WTC11 (cell line): ENCODE data around the gene ROBO2.

Experiments
- ESRRA ChIP-seq: sonication (generic); formaldehyde crosslinking; IDR thresholded peaks from 2 replicates; pipeline ENCODE4 v1.8.1; 2022; ENCODE audit warnings: mild to moderate bottlenecking, missing genetic modification reagents, borderline replicate concordance
- FOXP1 ChIP-seq: sonication (generic); formaldehyde crosslinking; IDR thresholded peaks from 2 replicates; pipeline ENCODE4 v1.8.0; 2022; ENCODE audit warnings: missing genetic modification reagents, mild to moderate bottlenecking, moderate library complexity, borderline replicate concordance
- GTF2I ChIP-seq: fragments of 250-450 bp; sonication (Bioruptor Pico); conservative IDR thresholded peaks from 2 replicates; pipeline ENCODE4 v1.4.0; 2021; ENCODE audit warnings: mild to moderate bottlenecking
- NFYB ChIP-seq: sonication (generic); formaldehyde crosslinking; conservative IDR thresholded peaks from 2 replicates; pipeline ENCODE4 v1.8.0; 2022; ENCODE audit warnings: low read depth, missing genetic modification reagents
- SP1 ChIP-seq: sonication (generic); formaldehyde crosslinking; conservative IDR thresholded peaks from 2 replicates; pipeline ENCODE4 v1.8.1; 2022; ENCODE audit warnings: missing genetic modification reagents
- TF ChIP-seq, protein P1 (sequence below): sonication (generic); formaldehyde crosslinking; IDR thresholded peaks from 2 replicates; pipeline ENCODE4 v1.8.0; 2022; ENCODE audit warnings: mild to moderate bottlenecking, missing genetic modification reagents
- TF ChIP-seq, protein P2 (sequence below): fragments of 200-600 bp; IDR thresholded peaks from 2 replicates; pipeline ENCODE4 v1.8.0; 2022; ENCODE audit warnings: antibody characterized with exemption
- TF ChIP-seq, protein P3 (sequence below): sonication (generic); formaldehyde crosslinking; IDR thresholded peaks from 2 replicates; pipeline ENCODE4 v1.8.1; 2023; ENCODE audit warnings: mild to moderate bottlenecking, missing genetic modification reagents, borderline replicate concordance
- TF ChIP-seq, protein P4 (sequence below): sonication (generic); formaldehyde crosslinking; IDR thresholded peaks from 2 replicates; pipeline ENCODE4 v1.8.1; 2022; ENCODE audit warnings: low read depth, missing genetic modification reagents, borderline replicate concordance
- TF ChIP-seq, protein P5 (sequence below): sonication (generic); formaldehyde crosslinking; IDR thresholded peaks from 2 replicates; pipeline ENCODE4 v1.8.1; 2023; ENCODE audit warnings: mild to moderate bottlenecking, missing genetic modification reagents
- TF ChIP-seq, protein P6 (sequence below): sonication (generic); formaldehyde crosslinking; IDR thresholded peaks from 2 replicates; pipeline ENCODE4 v1.8.1; 2023; ENCODE audit warnings: mild to moderate bottlenecking, moderate library complexity, missing genetic modification reagents

DNA sequence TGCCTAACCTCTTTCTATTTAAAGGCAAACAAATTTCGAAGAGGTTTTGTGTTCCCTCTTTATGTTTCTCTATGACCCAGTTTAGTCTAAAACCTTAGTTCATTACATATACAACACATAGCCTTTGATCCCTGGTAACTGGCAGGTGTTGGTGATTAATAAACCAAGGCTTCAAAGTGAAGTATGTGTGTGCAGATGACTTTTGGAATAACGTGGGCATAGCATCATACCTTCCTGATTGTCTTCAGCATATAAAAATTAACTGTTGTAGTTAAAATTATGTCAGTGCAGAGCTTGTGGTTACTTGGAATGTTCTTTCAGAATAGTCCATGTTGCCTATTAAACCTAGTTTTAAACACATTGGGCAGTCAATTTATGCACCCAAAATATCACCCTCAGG lies 608.3 kb downstream of the ROBO2 start:
- TF ChIP-seq, protein P1, sequence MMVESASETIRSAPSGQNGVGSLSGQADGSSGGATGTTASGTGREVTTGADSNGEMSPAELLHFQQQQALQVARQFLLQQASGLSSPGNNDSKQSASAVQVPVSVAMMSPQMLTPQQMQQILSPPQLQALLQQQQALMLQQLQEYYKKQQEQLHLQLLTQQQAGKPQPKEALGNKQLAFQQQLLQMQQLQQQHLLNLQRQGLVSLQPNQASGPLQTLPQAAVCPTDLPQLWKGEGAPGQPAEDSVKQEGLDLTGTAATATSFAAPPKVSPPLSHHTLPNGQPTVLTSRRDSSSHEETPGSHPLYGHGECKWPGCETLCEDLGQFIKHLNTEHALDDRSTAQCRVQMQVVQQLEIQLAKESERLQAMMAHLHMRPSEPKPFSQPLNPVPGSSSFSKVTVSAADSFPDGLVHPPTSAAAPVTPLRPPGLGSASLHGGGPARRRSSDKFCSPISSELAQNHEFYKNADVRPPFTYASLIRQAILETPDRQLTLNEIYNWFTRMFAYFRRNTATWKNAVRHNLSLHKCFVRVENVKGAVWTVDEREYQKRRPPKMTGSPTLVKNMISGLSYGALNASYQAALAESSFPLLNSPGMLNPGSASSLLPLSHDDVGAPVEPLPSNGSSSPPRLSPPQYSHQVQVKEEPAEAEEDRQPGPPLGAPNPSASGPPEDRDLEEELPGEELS (CRISPR knock-in tag), result no peak
- TF ChIP-seq, protein P2, sequence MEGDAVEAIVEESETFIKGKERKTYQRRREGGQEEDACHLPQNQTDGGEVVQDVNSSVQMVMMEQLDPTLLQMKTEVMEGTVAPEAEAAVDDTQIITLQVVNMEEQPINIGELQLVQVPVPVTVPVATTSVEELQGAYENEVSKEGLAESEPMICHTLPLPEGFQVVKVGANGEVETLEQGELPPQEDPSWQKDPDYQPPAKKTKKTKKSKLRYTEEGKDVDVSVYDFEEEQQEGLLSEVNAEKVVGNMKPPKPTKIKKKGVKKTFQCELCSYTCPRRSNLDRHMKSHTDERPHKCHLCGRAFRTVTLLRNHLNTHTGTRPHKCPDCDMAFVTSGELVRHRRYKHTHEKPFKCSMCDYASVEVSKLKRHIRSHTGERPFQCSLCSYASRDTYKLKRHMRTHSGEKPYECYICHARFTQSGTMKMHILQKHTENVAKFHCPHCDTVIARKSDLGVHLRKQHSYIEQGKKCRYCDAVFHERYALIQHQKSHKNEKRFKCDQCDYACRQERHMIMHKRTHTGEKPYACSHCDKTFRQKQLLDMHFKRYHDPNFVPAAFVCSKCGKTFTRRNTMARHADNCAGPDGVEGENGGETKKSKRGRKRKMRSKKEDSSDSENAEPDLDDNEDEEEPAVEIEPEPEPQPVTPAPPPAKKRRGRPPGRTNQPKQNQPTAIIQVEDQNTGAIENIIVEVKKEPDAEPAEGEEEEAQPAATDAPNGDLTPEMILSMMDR, result no peak
- TF ChIP-seq, protein P3, sequence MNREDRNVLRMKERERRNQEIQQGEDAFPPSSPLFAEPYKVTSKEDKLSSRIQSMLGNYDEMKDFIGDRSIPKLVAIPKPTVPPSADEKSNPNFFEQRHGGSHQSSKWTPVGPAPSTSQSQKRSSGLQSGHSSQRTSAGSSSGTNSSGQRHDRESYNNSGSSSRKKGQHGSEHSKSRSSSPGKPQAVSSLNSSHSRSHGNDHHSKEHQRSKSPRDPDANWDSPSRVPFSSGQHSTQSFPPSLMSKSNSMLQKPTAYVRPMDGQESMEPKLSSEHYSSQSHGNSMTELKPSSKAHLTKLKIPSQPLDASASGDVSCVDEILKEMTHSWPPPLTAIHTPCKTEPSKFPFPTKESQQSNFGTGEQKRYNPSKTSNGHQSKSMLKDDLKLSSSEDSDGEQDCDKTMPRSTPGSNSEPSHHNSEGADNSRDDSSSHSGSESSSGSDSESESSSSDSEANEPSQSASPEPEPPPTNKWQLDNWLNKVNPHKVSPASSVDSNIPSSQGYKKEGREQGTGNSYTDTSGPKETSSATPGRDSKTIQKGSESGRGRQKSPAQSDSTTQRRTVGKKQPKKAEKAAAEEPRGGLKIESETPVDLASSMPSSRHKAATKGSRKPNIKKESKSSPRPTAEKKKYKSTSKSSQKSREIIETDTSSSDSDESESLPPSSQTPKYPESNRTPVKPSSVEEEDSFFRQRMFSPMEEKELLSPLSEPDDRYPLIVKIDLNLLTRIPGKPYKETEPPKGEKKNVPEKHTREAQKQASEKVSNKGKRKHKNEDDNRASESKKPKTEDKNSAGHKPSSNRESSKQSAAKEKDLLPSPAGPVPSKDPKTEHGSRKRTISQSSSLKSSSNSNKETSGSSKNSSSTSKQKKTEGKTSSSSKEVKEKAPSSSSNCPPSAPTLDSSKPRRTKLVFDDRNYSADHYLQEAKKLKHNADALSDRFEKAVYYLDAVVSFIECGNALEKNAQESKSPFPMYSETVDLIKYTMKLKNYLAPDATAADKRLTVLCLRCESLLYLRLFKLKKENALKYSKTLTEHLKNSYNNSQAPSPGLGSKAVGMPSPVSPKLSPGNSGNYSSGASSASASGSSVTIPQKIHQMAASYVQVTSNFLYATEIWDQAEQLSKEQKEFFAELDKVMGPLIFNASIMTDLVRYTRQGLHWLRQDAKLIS (CRISPR knock-in tag), result no peak
- TF ChIP-seq, protein P4, sequence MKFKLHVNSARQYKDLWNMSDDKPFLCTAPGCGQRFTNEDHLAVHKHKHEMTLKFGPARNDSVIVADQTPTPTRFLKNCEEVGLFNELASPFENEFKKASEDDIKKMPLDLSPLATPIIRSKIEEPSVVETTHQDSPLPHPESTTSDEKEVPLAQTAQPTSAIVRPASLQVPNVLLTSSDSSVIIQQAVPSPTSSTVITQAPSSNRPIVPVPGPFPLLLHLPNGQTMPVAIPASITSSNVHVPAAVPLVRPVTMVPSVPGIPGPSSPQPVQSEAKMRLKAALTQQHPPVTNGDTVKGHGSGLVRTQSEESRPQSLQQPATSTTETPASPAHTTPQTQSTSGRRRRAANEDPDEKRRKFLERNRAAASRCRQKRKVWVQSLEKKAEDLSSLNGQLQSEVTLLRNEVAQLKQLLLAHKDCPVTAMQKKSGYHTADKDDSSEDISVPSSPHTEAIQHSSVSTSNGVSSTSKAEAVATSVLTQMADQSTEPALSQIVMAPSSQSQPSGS, result no peak
- TF ChIP-seq FOXP1 (CRISPR knock-in tag) (no peak), SP1 (CRISPR knock-in tag) (no peak), GTF2I (CRISPR knock-in tag) (no peak), NFYB (CRISPR knock-in tag) (no peak), ESRRA (CRISPR knock-in tag) (no peak)
- TF ChIP-seq, protein P5, sequence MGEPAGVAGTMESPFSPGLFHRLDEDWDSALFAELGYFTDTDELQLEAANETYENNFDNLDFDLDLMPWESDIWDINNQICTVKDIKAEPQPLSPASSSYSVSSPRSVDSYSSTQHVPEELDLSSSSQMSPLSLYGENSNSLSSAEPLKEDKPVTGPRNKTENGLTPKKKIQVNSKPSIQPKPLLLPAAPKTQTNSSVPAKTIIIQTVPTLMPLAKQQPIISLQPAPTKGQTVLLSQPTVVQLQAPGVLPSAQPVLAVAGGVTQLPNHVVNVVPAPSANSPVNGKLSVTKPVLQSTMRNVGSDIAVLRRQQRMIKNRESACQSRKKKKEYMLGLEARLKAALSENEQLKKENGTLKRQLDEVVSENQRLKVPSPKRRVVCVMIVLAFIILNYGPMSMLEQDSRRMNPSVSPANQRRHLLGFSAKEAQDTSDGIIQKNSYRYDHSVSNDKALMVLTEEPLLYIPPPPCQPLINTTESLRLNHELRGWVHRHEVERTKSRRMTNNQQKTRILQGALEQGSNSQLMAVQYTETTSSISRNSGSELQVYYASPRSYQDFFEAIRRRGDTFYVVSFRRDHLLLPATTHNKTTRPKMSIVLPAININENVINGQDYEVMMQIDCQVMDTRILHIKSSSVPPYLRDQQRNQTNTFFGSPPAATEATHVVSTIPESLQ, result no peak
- TF ChIP-seq, protein P6, sequence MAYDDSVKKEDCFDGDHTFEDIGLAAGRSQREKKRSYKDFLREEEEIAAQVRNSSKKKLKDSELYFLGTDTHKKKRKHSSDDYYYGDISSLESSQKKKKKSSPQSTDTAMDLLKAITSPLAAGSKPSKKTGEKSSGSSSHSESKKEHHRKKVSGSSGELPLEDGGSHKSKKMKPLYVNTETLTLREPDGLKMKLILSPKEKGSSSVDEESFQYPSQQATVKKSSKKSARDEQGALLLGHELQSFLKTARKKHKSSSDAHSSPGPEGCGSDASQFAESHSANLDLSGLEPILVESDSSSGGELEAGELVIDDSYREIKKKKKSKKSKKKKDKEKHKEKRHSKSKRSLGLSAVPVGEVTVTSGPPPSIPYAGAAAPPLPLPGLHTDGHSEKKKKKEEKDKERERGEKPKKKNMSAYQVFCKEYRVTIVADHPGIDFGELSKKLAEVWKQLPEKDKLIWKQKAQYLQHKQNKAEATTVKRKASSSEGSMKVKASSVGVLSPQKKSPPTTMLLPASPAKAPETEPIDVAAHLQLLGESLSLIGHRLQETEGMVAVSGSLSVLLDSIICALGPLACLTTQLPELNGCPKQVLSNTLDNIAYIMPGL, result no peak
